ENCODE results near the gene MED9. TPM values are rescaled to one million over a fixed set of nuclear protein-coding genes. Genes with fewer than 3 reads are reported as not detected.
"Not testable (repeated sequence)": the region's sequence is repeated elsewhere in the genome, so short reads cannot be mapped to it uniquely, and the experiment has no call there.

The MED9 gene, protein sequence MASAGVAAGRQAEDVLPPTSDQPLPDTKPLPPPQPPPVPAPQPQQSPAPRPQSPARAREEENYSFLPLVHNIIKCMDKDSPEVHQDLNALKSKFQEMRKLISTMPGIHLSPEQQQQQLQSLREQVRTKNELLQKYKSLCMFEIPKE
- 14.3 TPM for total RNA-seq
- 14.3 TPM for polyA plus RNA-seq
- long read RNA-seq, donor 1, partial matches to known transcripts = 0 of 1 reads
- long read RNA-seq, donor 1, other reads (novel, unspliced or antisense) = 0 of 1 reads
- long read RNA-seq, donor 2 = 0 reads
- long read RNA-seq, donor 3, transcript MED9-201 (2 exons, 2,228 nt) = major isoform, 11 of 16 reads
- long read RNA-seq, donor 3, partial matches to known transcripts = 0 of 16 reads
- long read RNA-seq, donor 3, other reads (novel, unspliced or antisense) = 0 of 16 reads
- long read RNA-seq, donor 4, partial matches to known transcripts = 0 of 3 reads
- long read RNA-seq, donor 4, other reads (novel, unspliced or antisense) = 0 of 3 reads
- long read RNA-seq, donor 5, transcript MED9-201 (2 exons, 2,228 nt) = major isoform, 19 of 20 reads
- long read RNA-seq, donor 5, partial matches to known transcripts = 0 of 20 reads
- long read RNA-seq, donor 5, other reads (novel, unspliced or antisense) = 0 of 20 reads
- long read RNA-seq, donor 6, partial matches to known transcripts = 0 of 3 reads
- long read RNA-seq, donor 6, other reads (novel, unspliced or antisense) = 0 of 3 reads
- long read RNA-seq, donor 7, transcript MED9-201 (2 exons, 2,228 nt) = major isoform, 11 of 16 reads
- long read RNA-seq, donor 7, partial matches to known transcripts = 0 of 16 reads
- long read RNA-seq, donor 7, other reads (novel, unspliced or antisense) = 0 of 16 reads
- long read RNA-seq, donor 8, partial matches to known transcripts = 0 of 4 reads
- long read RNA-seq, donor 8, other reads (novel, unspliced or antisense) = 0 of 4 reads
- long read RNA-seq, donor 9, transcript MED9-201 (2 exons, 2,228 nt) = major isoform, 9 of 10 reads
- long read RNA-seq, donor 9, partial matches to known transcripts = 0 of 10 reads
- long read RNA-seq, donor 9, other reads (novel, unspliced or antisense) = 0 of 10 reads
- long read RNA-seq, donor 10, partial matches to known transcripts = 0 of 4 reads
- long read RNA-seq, donor 10, other reads (novel, unspliced or antisense) = 0 of 4 reads

GRCh38 chr17:17476865-17477467, at the start of gene MED9:
MED9 (plus strand) TSS chr17:17477000; CDS start chr17:17477042, 42 bp downstream.
- WGBS = under 1% methylated on average over 47 of the region's 47 CpGs
- Histone ChIP-seq H3K27me3 (ENCODE audit: control insufficient read depth in 2 of 2, insufficient read depth in 1 of 2, low read length in 1 of 2) (no peaks in the 10 kb centered on the region), H3K4me1 (ENCODE audit: control insufficient read depth in 2 of 2, insufficient read depth in 2 of 2, low read length in 2 of 2) (peaks cover 25 to 53% of the 10 kb centered on the region in 2 donors), H3K4me3 (ENCODE audit: low read length in 2 of 2) (peak within 1 kb of the TSS; percentile 67 to 84), H3K9me3 (ENCODE audit: control insufficient read depth in 2 of 2, insufficient read depth in 1 of 2, low read length in 1 of 2) (no peaks in the 10 kb centered on the region), H3K36me3 (ENCODE audit: control insufficient read depth in 2 of 2, insufficient read depth in 2 of 2, low read length in 1 of 2) (peaks cover 2 to 18% of the 10 kb centered on the region in 2 donors), H3K27ac (ENCODE audit: low read depth in 1 of 2, low read length in 1 of 2) (peak within 1 kb of the TSS; percentile 86 to 91)
- peak; percentile 86 to 95 (median 94) for DNase-seq (ENCODE audit: low read depth in 6 of 9, low spot score in 9 of 9)

GRCh38 chr17:17429222-17429621, 47.6 kb upstream of the MED9 start:
- peaks cover 2 to 18% of the 10 kb centered on the region in 2 donors for H3K9me3 ChIP-seq (ENCODE audit: control insufficient read depth in 2 of 2, insufficient read depth in 1 of 2, low read length in 1 of 2)
- WGBS = 94% methylated on average over 2 of the region's 2 CpGs
- no peaks in the 10 kb centered on the region for H3K27me3 ChIP-seq (ENCODE audit: control insufficient read depth in 2 of 2, insufficient read depth in 1 of 2, low read length in 1 of 2)
- no peaks in the 10 kb centered on the region for H3K36me3 ChIP-seq (ENCODE audit: control insufficient read depth in 2 of 2, insufficient read depth in 2 of 2, low read length in 1 of 2)
- H3K27ac ChIP-seq (ENCODE audit: low read depth in 1 of 2, low read length in 1 of 2) = no peak overlapping the region
- H3K4me3 ChIP-seq (ENCODE audit: low read length in 2 of 2) = no peak overlapping the region
- H3K4me1 ChIP-seq (ENCODE audit: control insufficient read depth in 2 of 2, insufficient read depth in 2 of 2, low read length in 2 of 2) = peaks cover 24 to 28% of the 10 kb centered on the region in 2 donors
- no peak for DNase-seq (ENCODE audit: low read depth in 6 of 9, low spot score in 9 of 9)

DNA sequence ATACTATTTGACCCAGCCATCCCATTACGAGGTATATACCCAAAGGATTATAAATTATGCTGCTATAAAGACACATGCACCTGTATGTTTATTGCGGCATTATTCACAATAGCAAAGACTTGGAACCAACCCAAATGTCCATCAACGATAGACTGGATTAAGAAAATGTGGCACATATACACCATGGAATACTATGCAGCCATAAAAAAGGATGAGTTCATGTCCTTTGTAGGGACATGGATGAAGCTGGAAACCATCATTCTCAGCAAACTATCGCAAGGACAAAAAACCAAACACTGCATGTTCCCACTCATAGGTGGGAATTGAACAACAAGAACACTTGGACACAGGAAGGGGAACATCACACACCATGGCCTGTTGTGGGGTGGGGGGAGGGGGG, 45.9 kb upstream of the MED9 start:
- 92% methylated on average over 4 of the region's 4 CpGs for WGBS

GRCh38 chr17:17431605-17432004, 45.2 kb upstream of the MED9 start:
- Histone ChIP-seq H3K27me3 (ENCODE audit: control insufficient read depth in 2 of 2, insufficient read depth in 1 of 2, low read length in 1 of 2) (no peaks in the 10 kb centered on the region), H3K4me3 (ENCODE audit: low read length in 2 of 2) (no peak overlapping the region), H3K36me3 (ENCODE audit: control insufficient read depth in 2 of 2, insufficient read depth in 2 of 2, low read length in 1 of 2) (no peaks in the 10 kb centered on the region), H3K9me3 (ENCODE audit: control insufficient read depth in 2 of 2, insufficient read depth in 1 of 2, low read length in 1 of 2) (no peaks in the 10 kb centered on the region), H3K27ac (ENCODE audit: low read depth in 1 of 2, low read length in 1 of 2) (peak overlapping the region in 1 of 2 donors; percentile 93), H3K4me1 (ENCODE audit: control insufficient read depth in 2 of 2, insufficient read depth in 2 of 2, low read length in 2 of 2) (peaks cover 30 to 47% of the 10 kb centered on the region in 2 donors)
- DNase-seq (ENCODE audit: low read depth in 6 of 9, low spot score in 9 of 9) = peak in 1 of 9 donors; percentile 41
- whole genome bisulfite sequencing = 50% methylated on average over 6 of the region's 6 CpGs

More for the DNA sequence above, 45.9 kb upstream of the MED9 start:
- DNase-seq (ENCODE audit: low read depth in 6 of 9, low spot score in 9 of 9); H3K27me3 ChIP-seq (ENCODE audit: control insufficient read depth in 2 of 2, insufficient read depth in 1 of 2, low read length in 1 of 2); H3K27ac ChIP-seq (ENCODE audit: low read depth in 1 of 2, low read length in 1 of 2); H3K9me3 ChIP-seq (ENCODE audit: control insufficient read depth in 2 of 2, insufficient read depth in 1 of 2, low read length in 1 of 2); H3K36me3 ChIP-seq (ENCODE audit: control insufficient read depth in 2 of 2, insufficient read depth in 2 of 2, low read length in 1 of 2); H3K4me3 ChIP-seq (ENCODE audit: low read length in 2 of 2): not testable (repeated sequence)
- H3K4me1 ChIP-seq (ENCODE audit: control insufficient read depth in 2 of 2, insufficient read depth in 2 of 2, low read length in 2 of 2) = peaks cover 30 to 45% of the 10 kb centered on the region in 2 donors

- Histone ChIP-seq H3K27ac (ENCODE audit: low read depth in 1 of 2, low read length in 1 of 2) (peak overlapping the region in 1 of 2 donors; percentile 93), H3K4me1 (ENCODE audit: control insufficient read depth in 2 of 2, insufficient read depth in 2 of 2, low read length in 2 of 2) (peaks cover 30 to 47% of the 10 kb centered on the region in 2 donors), H3K4me3 (ENCODE audit: low read length in 2 of 2) (no peak overlapping the region), H3K9me3 (ENCODE audit: control insufficient read depth in 2 of 2, insufficient read depth in 1 of 2, low read length in 1 of 2) (no peaks in the 10 kb centered on the region), H3K27me3 (ENCODE audit: control insufficient read depth in 2 of 2, insufficient read depth in 1 of 2, low read length in 1 of 2) (no peaks in the 10 kb centered on the region), H3K36me3 (ENCODE audit: control insufficient read depth in 2 of 2, insufficient read depth in 2 of 2, low read length in 1 of 2) (no peaks in the 10 kb centered on the region)
- WGBS = 63% methylated on average over 6 of the region's 6 CpGs
- peak in 8 of 9 donors; percentile 48 to 85 (median 68) for DNase-seq (ENCODE audit: low read depth in 6 of 9, low spot score in 9 of 9)
Observed at GRCh38 chr17:17433000-17433703, 43.6 kb upstream of the MED9 start.

DNA sequence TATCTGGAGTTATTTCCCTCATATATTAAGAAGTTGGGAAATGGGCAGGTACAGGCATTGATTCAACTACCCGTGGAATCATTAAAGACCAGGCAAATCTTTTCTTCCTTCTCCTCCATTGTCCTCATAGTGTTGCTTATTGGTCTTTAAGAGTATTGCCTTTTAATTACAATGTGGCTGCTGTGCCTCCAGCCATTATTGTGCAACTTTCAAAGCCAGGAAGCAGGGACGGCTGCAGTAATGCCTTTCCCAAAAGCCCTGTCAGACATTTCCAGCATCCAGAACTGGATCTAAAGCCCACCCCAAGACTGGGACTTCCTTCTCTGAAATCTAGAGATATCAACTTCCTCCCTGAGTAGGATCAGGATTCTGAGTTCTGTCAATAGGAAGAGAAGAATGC, 42.3 kb upstream of the MED9 start:
- H3K4me1 ChIP-seq (ENCODE audit: control insufficient read depth in 2 of 2, insufficient read depth in 2 of 2, low read length in 2 of 2) = peaks cover 30 to 47% of the 10 kb centered on the region in 2 donors
- H3K9me3 ChIP-seq (ENCODE audit: control insufficient read depth in 2 of 2, insufficient read depth in 1 of 2, low read length in 1 of 2) = no peaks in the 10 kb centered on the region
- DNase-seq (ENCODE audit: low read depth in 6 of 9, low spot score in 9 of 9) = no peak
- WGBS = 70% methylated on average over 2 of the region's 2 CpGs
- no peaks in the 10 kb centered on the region for H3K36me3 ChIP-seq (ENCODE audit: control insufficient read depth in 2 of 2, insufficient read depth in 2 of 2, low read length in 1 of 2)
- no peaks in the 10 kb centered on the region for H3K27me3 ChIP-seq (ENCODE audit: control insufficient read depth in 2 of 2, insufficient read depth in 1 of 2, low read length in 1 of 2)
- no peak overlapping the region for H3K4me3 ChIP-seq (ENCODE audit: low read length in 2 of 2)
- peak overlapping the region in 1 of 2 donors; percentile 93 for H3K27ac ChIP-seq (ENCODE audit: low read depth in 1 of 2, low read length in 1 of 2)

DNA sequence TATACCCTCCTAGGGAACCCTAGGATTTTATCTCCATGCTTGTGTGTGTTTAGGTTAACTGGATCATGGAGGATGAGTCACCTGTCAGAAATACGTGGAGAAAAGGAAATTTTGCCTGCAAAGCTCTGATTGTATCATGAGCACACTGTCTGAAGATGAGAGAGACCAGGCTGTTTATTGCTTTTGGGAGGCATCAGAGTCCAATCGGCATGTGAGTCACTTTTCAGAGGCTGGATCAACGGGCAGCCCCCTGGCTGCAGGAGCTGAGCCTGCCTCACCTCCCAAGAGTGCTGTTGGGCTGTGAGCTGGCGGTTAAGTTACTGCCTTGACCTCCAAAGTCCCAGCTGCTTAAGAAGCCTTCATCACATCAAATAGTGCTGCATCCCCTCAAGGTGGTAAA, 41.5 kb upstream of the MED9 start:
- no peaks in the 10 kb centered on the region for H3K27me3 ChIP-seq (ENCODE audit: control insufficient read depth in 2 of 2, insufficient read depth in 1 of 2, low read length in 1 of 2)
- H3K36me3 ChIP-seq (ENCODE audit: control insufficient read depth in 2 of 2, insufficient read depth in 2 of 2, low read length in 1 of 2) = no peaks in the 10 kb centered on the region
- peaks cover 0 to 2% of the 10 kb centered on the region in 2 donors for H3K9me3 ChIP-seq (ENCODE audit: control insufficient read depth in 2 of 2, insufficient read depth in 1 of 2, low read length in 1 of 2)
- WGBS = 93% methylated on average over 4 of the region's 4 CpGs
- H3K4me3 ChIP-seq (ENCODE audit: low read length in 2 of 2) = no peak overlapping the region
- DNase-seq (ENCODE audit: low read depth in 6 of 9, low spot score in 9 of 9) = no peak
- peaks cover 30 to 51% of the 10 kb centered on the region in 2 donors for H3K4me1 ChIP-seq (ENCODE audit: control insufficient read depth in 2 of 2, insufficient read depth in 2 of 2, low read length in 2 of 2)
- peak overlapping the region in 1 of 2 donors; percentile 93 for H3K27ac ChIP-seq (ENCODE audit: low read depth in 1 of 2, low read length in 1 of 2)

GRCh38 chr17:17437461-17437860, 39.3 kb upstream of the MED9 start:
- H3K27me3 ChIP-seq (ENCODE audit: control insufficient read depth in 2 of 2, insufficient read depth in 1 of 2, low read length in 1 of 2) = no peaks in the 10 kb centered on the region
- H3K27ac ChIP-seq (ENCODE audit: low read depth in 1 of 2, low read length in 1 of 2) = no peak overlapping the region
- H3K9me3 ChIP-seq (ENCODE audit: control insufficient read depth in 2 of 2, insufficient read depth in 1 of 2, low read length in 1 of 2) = peaks cover 0 to 5% of the 10 kb centered on the region in 2 donors
- H3K4me3 ChIP-seq (ENCODE audit: low read length in 2 of 2) = no peak overlapping the region
- 96% methylated on average over 9 of the region's 9 CpGs for WGBS
- no peaks in the 10 kb centered on the region for H3K36me3 ChIP-seq (ENCODE audit: control insufficient read depth in 2 of 2, insufficient read depth in 2 of 2, low read length in 1 of 2)
- DNase-seq (ENCODE audit: low read depth in 6 of 9, low spot score in 9 of 9) = no peak
- H3K4me1 ChIP-seq (ENCODE audit: control insufficient read depth in 2 of 2, insufficient read depth in 2 of 2, low read length in 2 of 2) = peaks cover 22 to 48% of the 10 kb centered on the region in 2 donors
